AG09309 (cell line): Measurements from ENCODE around the gene CDV3.
"Not testable (repeated sequence)": the region's sequence is repeated elsewhere in the genome, so short reads cannot be mapped to it uniquely, and the experiment has no call there.

Source experiments
- DNase-seq: peaks from one replicate; pipeline ENCODE4 v3.0.0-alpha.2; 2010; ENCODE audit warnings: low read depth
- H3K4me3 ChIP-seq: 2 replicates; pipeline ENCODE4 v1.5.1; 2011; ENCODE audit warnings: mild to moderate bottlenecking, low read depth, low read length, moderate library complexity; ENCODE audit not compliant: control insufficient read depth
- TF ChIP-seq, protein P1 (sequence below): IDR thresholded peaks from 2 replicates; pipeline ENCODE4 v1.5.1; 2011; ENCODE audit warnings: mild to moderate bottlenecking, low read depth, low read length, inconsistent platforms; ENCODE audit not compliant: insufficient read depth, control insufficient read depth; ENCODE audit errors: missing control alignments

The CDV3 gene

GRCh38 chr3:133548090-133548489 lies 25.4 kb upstream of the CDV3 start:
- no peak for DNase-seq
- no peak overlapping the region for H3K4me3 ChIP-seq
- TF ChIP-seq, protein P1, sequence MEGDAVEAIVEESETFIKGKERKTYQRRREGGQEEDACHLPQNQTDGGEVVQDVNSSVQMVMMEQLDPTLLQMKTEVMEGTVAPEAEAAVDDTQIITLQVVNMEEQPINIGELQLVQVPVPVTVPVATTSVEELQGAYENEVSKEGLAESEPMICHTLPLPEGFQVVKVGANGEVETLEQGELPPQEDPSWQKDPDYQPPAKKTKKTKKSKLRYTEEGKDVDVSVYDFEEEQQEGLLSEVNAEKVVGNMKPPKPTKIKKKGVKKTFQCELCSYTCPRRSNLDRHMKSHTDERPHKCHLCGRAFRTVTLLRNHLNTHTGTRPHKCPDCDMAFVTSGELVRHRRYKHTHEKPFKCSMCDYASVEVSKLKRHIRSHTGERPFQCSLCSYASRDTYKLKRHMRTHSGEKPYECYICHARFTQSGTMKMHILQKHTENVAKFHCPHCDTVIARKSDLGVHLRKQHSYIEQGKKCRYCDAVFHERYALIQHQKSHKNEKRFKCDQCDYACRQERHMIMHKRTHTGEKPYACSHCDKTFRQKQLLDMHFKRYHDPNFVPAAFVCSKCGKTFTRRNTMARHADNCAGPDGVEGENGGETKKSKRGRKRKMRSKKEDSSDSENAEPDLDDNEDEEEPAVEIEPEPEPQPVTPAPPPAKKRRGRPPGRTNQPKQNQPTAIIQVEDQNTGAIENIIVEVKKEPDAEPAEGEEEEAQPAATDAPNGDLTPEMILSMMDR = no peak

- DNase-seq = no peak
- TF ChIP-seq, protein P1 = no peak
- no peak overlapping the region for H3K4me3 ChIP-seq
These were observed 23.9 kb upstream of the CDV3 start for GRCh38 chr3:133549565-133549964.

DNA sequence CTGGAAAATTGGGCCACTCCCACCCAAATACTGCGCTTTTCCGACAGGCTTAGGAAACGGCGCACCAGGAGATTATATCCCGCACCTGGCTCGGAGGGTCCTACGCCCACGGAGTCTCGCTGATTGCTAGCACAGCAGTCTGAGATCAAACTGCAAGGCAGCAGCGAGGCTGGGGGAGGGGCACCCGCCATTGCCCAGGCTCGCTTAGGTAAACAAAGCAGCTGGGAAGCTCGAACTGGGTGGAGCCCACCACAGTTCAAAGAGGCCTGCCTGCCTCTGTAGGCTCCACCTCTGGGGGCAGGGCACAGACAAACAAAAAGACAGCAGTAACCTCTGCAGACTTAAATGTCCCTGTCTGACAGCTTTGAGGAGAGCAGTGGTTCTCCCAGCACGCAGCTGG lies 21.9 kb upstream of the CDV3 start:
- not testable (repeated sequence) for H3K4me3 ChIP-seq, DNase-seq

DNA sequence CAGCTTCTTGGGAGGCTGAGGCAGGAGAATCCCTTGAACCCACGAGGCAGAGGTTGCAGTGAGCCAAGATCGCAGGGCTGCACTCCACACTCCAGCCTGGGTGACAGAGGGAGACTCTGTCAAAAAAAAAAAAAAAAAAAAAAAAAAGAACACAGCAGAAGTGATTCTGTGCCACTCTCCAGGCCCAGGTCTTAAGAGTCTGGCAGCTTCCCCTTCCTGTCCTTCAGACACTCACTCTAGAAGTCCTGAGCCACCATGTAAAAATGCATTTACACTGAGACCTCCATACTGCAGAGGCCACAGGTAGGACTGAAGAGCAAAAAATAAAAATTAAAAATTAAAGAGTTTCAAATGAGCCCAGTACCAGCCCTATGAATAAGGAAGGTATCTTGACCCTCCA lies 11.8 kb upstream of the CDV3 start:
- no peak overlapping the region for H3K4me3 ChIP-seq
- no peak for DNase-seq

DNA sequence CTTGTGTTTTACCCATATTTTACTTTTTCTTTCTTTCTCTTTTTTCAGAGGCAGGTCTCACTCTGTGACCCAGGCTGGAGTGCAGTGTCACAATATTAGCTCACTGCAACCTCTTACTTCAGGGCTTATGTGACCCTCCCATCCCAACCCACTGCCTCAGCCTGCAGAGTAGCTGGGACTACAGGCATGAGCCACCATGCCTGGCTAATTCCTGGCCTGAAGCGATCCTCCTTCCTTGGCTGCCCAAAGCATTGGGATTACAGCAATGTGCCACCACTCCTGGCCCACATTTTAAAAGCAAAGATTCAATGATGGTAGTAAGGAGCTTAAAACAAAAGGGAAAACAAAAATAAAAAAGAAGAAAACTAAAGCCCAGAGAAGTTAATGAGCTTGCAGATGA lies 11.1 kb upstream of the CDV3 start:
- no peak for DNase-seq
- TF ChIP-seq, protein P1 = no peak
- H3K4me3 ChIP-seq = no peak overlapping the region

More for the DNA sequence above, 11.8 kb upstream of the CDV3 start:
- TF ChIP-seq, protein P1 = no peak

GRCh38 chr3:133563186-133563591 lies 10.3 kb upstream of the CDV3 start:
- TF ChIP-seq, protein P1 = no peak

GRCh38 chr3:133563816-133564215 lies 9.7 kb upstream of the CDV3 start:
- H3K4me3 ChIP-seq = no peak overlapping the region
- TF ChIP-seq, protein P1 = no peak
- DNase-seq = no peak

More at GRCh38 chr3:133563186-133563591, 10.3 kb upstream of the CDV3 start:
- no peak for DNase-seq
- H3K4me3 ChIP-seq = no peak overlapping the region
